K562 (cell line): Measurements from ENCODE around the gene MRPL11. TPM values are rescaled to one million over a fixed set of nuclear protein-coding genes. Genes with fewer than 3 reads are reported as not detected.

Experiments
- ATF4 ChIP-seq: fragments of 450-650 bp; formaldehyde crosslinking; IDR thresholded peaks from 2 replicates; pipeline ENCODE4 v1.4.0; 2022; ENCODE audit warnings: mild to moderate bottlenecking, moderate library complexity
- EHMT2 ChIP-seq: fragments of 450-650 bp; IDR thresholded peaks from 2 replicates; pipeline ENCODE4 v1.6.1; 2018; ENCODE audit warnings: antibody characterized with exemption
- GTF2B ChIP-seq: IDR thresholded peaks from 2 replicates; pipeline ENCODE4 v1.6.1; 2011; ENCODE audit not compliant: insufficient read length; ENCODE audit errors: extremely low read depth
- HMBOX1 ChIP-seq: sonication (generic); IDR thresholded peaks from 2 replicates; pipeline ENCODE4 v1.6.1; 2016
- NONO ChIP-seq, 2 experiments: fragments of 200-400 bp in 1 of 2; fragments of 450-650 bp in 1 of 2; formaldehyde crosslinking in 1 of 2; IDR thresholded peaks; 2 replicates each; pipeline ENCODE4 v1.6.1; 2017; ENCODE audit warnings: low read depth in 2 of 2, mild to moderate bottlenecking in 2 of 2, moderate library complexity in 2 of 2, low read length in 1 of 2
- PHB2 ChIP-seq: fragments of 450-650 bp; IDR thresholded peaks from 2 replicates; pipeline ENCODE4 v1.6.1; 2017; ENCODE audit warnings: low read depth
- POLR2AphosphoS2 ChIP-seq: IDR thresholded peaks from 2 replicates; pipeline ENCODE4 v1.6.1; 2012; ENCODE audit warnings: low read length, improper control_type of control experiment
- RBFOX2 ChIP-seq: fragments of 200-400 bp; formaldehyde crosslinking; IDR thresholded peaks from 2 replicates; pipeline ENCODE4 v1.6.1; 2017; ENCODE audit warnings: low read depth, mild to moderate bottlenecking, low read length, moderate library complexity
- SMAD1 ChIP-seq: fragments of 150-350 bp; IDR thresholded peaks from 2 replicates; pipeline ENCODE4 v1.6.1; 2014; ENCODE audit warnings: low read length, low read depth; ENCODE audit not compliant: partially characterized antibody
- SMARCE1 ChIP-seq: fragments of 450-650 bp; IDR thresholded peaks from 2 replicates; pipeline ENCODE4 v1.7.1; 2016; ENCODE audit warnings: mild to moderate bottlenecking
- SOX6 ChIP-seq: fragments of 450-650 bp; IDR thresholded peaks from 2 replicates; pipeline ENCODE4 v1.6.1; 2014; ENCODE audit warnings: mild to moderate bottlenecking
- TARDBP ChIP-seq: fragments of 450-650 bp; IDR thresholded peaks from 2 replicates; pipeline ENCODE4 v1.6.1; 2016
- TGIF2 ChIP-seq: sonication (generic); formaldehyde crosslinking; IDR thresholded peaks from 2 replicates; pipeline ENCODE4 v1.8.1; 2022; ENCODE audit warnings: mild to moderate bottlenecking, missing genetic modification reagents, moderate library complexity
- THRAP3 ChIP-seq: fragments of 450-650 bp; IDR thresholded peaks from 2 replicates; pipeline ENCODE4 v1.6.1; 2016; ENCODE audit warnings: mild to moderate bottlenecking, inconsistent platforms, borderline replicate concordance
- XRCC4 ChIP-seq: IDR thresholded peaks from one replicate; pipeline ENCODE4 v1.6.1; 2011; ENCODE audit not compliant: insufficient read depth, insufficient read length; ENCODE audit errors: extremely low read depth
- ZBTB17 ChIP-seq: fragments of 450-650 bp; formaldehyde crosslinking; IDR thresholded peaks from 2 replicates; pipeline ENCODE4 v1.4.0; 2020; ENCODE audit warnings: mild to moderate bottlenecking
- ZNF253 ChIP-seq: fragments of 250-450 bp; sonication (Bioruptor Pico); conservative IDR thresholded peaks from 2 replicates; pipeline ENCODE4 v1.6.1; 2021; ENCODE audit warnings: mild to moderate bottlenecking
- ZNF668 ChIP-seq: fragments of 250-450 bp; sonication (Bioruptor Pico); IDR thresholded peaks from 2 replicates; pipeline ENCODE4 v1.8.0; 2022; ENCODE audit warnings: mild to moderate bottlenecking, inconsistent platforms
- polyA plus RNA-seq, 8 experiments: library from polyadenylated mRNA; depleted of rRNA in 4 of 8; stranded (reverse) in 5 of 8; unstranded in 3 of 8; fragments of >200 nt; fragmentation: Nextera tagmentation in 2 of 8; fragmentation: Illumina TruSeq in 1 of 8; extraction: Ambion mirVana in 2 of 8; extraction: Trizol in 1 of 8; gene quantifications; 2 replicates each; pipeline versions ENCODE4 v1.2.1 to v1.2.3, GENCODE V29; 2011 to 2014; ENCODE audit warnings: inconsistent platforms in 1 of 8, missing spikeins in 1 of 8
- total RNA-seq, 7 experiments: library from RNA; depleted of rRNA in 6 of 7; stranded (reverse); fragments of >200 nt in 6 of 7; fragmentation: Illumina TruSeq in 2 of 7; extraction: Trizol in 2 of 7; gene quantifications; 2 replicates each; pipeline versions ENCODE4 v1.2.1 to v1.2.3, GENCODE V29; 2011 to 2021; ENCODE audit warnings: low replicate concordance in 1 of 7
- TF ChIP-seq, protein P1 (sequence below): sonication (generic); formaldehyde crosslinking; IDR thresholded peaks from 2 replicates; pipeline ENCODE4 v1.8.1; 2023; ENCODE audit warnings: missing genetic modification reagents, mild to moderate bottlenecking, borderline replicate concordance

MRPL11 gene
- total and polyA plus RNA-seq, 9 of the 15 experiments (the other 6 are each of a cell fraction or from before 2014, with no cell fraction given), result 33.0 to 173 (median 91.9) TPM

GRCh38 chr11:66421492-66422205 lies 17.0 kb downstream of the MRPL11 start (continued):
- TF ChIP-seq, protein P1, sequence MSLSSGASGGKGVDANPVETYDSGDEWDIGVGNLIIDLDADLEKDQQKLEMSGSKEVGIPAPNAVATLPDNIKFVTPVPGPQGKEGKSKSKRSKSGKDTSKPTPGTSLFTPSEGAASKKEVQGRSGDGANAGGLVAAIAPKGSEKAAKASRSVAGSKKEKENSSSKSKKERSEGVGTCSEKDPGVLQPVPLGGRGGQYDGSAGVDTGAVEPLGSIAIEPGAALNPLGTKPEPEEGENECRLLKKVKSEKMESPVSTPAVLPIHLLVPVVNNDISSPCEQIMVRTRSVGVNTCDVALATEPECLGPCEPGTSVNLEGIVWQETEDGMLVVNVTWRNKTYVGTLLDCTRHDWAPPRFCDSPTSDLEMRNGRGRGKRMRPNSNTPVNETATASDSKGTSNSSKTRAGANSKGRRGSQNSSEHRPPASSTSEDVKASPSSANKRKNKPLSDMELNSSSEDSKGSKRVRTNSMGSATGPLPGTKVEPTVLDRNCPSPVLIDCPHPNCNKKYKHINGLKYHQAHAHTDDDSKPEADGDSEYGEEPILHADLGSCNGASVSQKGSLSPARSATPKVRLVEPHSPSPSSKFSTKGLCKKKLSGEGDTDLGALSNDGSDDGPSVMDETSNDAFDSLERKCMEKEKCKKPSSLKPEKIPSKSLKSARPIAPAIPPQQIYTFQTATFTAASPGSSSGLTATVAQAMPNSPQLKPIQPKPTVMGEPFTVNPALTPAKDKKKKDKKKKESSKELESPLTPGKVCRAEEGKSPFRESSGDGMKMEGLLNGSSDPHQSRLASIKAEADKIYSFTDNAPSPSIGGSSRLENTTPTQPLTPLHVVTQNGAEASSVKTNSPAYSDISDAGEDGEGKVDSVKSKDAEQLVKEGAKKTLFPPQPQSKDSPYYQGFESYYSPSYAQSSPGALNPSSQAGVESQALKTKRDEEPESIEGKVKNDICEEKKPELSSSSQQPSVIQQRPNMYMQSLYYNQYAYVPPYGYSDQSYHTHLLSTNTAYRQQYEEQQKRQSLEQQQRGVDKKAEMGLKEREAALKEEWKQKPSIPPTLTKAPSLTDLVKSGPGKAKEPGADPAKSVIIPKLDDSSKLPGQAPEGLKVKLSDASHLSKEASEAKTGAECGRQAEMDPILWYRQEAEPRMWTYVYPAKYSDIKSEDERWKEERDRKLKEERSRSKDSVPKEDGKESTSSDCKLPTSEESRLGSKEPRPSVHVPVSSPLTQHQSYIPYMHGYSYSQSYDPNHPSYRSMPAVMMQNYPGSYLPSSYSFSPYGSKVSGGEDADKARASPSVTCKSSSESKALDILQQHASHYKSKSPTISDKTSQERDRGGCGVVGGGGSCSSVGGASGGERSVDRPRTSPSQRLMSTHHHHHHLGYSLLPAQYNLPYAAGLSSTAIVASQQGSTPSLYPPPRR (CRISPR knock-in tag), result peak; percentile 100
- TF ChIP-seq GTF2B, result no peak
- TF ChIP-seq SMARCE1, result no peak
- no peak for TF ChIP-seq HMBOX1
- peak; percentile 100 for TF ChIP-seq TGIF2 (CRISPR knock-in tag)
- TF ChIP-seq XRCC4, result no peak
- peak; percentile 100 for TF ChIP-seq EHMT2
- TF ChIP-seq ZNF253 (CRISPR knock-in tag), result no peak
- TF ChIP-seq SOX6, result no peak
- 0 out of 4 replicates have a peak, but pooled peaks of 1 of the 2 experiments have one; percentile 34 for TF ChIP-seq NONO (IDR thresholded peaks at IDR 0.05; ENCODE audit: low read depth in 2 of 2, low read length in 1 of 2)
- no peak for TF ChIP-seq SMAD1
- no peak for TF ChIP-seq POLR2AphosphoS2
- no peak for TF ChIP-seq THRAP3
- TF ChIP-seq TARDBP, result peak; percentile 100
- peak; percentile 49 for TF ChIP-seq RBFOX2
- TF ChIP-seq ZNF668, result peak; percentile 99
- TF ChIP-seq ATF4, result peak; percentile 94
- TF ChIP-seq ZBTB17 (CRISPR knock-in tag), result peak; percentile 95
- TF ChIP-seq PHB2, result no peak
